ENCODE measurements around the gene INVS.

The INVS gene

GRCh38 chr9:100307080-100307479 lies 208.0 kb downstream of the INVS start:
- Histone ChIP-seq H3K27ac (ENCODE audit: low read depth, low read length, poor library complexity, severe bottlenecking) (no peak overlapping the region), H3K4me1 (ENCODE audit: insufficient read depth, low read length, severe bottlenecking) (no peaks in the 10 kb centered on the region), H3K9me3 (ENCODE audit: low read length) (peaks cover 2% of the 10 kb centered on the region; the same call in 1 of the 2 replicates), H3K4me2 (ENCODE audit: low read length) (no peak overlapping the region), H4K20me1 (ENCODE audit: insufficient read depth, low read length) (no peaks in the 10 kb centered on the region), H3F3A (ENCODE audit: insufficient read depth, low read length) (no peaks in the 10 kb centered on the region), H3K27me3 (ENCODE audit: insufficient read depth, low read length) (no peaks in the 10 kb centered on the region), H3K4me3 (ENCODE audit: low read depth, low read length, poor library complexity, severe bottlenecking) (no peak overlapping the region), H3K9ac (ENCODE audit: low read length) (no peak overlapping the region), H3K79me2 (ENCODE audit: insufficient read depth, low read length) (0 out of 2 replicates have a peak, but pooled peaks cover 3% of the 10 kb centered on the region), H3K36me3 (ENCODE audit: insufficient read depth, low read length) (peaks cover 100% of the 10 kb centered on the region), H2AFZ (ENCODE audit: low read length) (no peak overlapping the region), H3K9me2 (ENCODE audit: low read depth, low read length) (no peaks in the 10 kb centered on the region)
- TF ChIP-seq EZH2 (IDR thresholded peaks at IDR 0.05; ENCODE audit: borderline replicate concordance, low read length) (no peak), CTCF (IDR thresholded peaks at IDR 0.05; ENCODE audit: low read length) (no peak)

GRCh38 chr9:100308965-100309564 lies 210.0 kb downstream of the INVS start:
- Histone ChIP-seq H3K27me3 (ENCODE audit: insufficient read depth, low read length) (no peaks in the 10 kb centered on the region), H4K20me1 (ENCODE audit: insufficient read depth, low read length) (no peaks in the 10 kb centered on the region), H2AFZ (ENCODE audit: low read length) (no peak overlapping the region), H3K36me3 (ENCODE audit: insufficient read depth, low read length) (peaks cover 99% of the 10 kb centered on the region), H3K9me3 (ENCODE audit: low read length) (peaks cover 2% of the 10 kb centered on the region; the same call in 1 of the 2 replicates), H3K9me2 (ENCODE audit: low read depth, low read length) (no peaks in the 10 kb centered on the region), H3K27ac (ENCODE audit: low read depth, low read length, poor library complexity, severe bottlenecking) (no peak overlapping the region), H3K9ac (ENCODE audit: low read length) (no peak overlapping the region), H3K4me2 (ENCODE audit: low read length) (no peak overlapping the region), H3K4me1 (ENCODE audit: insufficient read depth, low read length, severe bottlenecking) (no peaks in the 10 kb centered on the region), H3K79me2 (ENCODE audit: insufficient read depth, low read length) (0 out of 2 replicates have a peak, but pooled peaks cover 3% of the 10 kb centered on the region), H3K4me3 (ENCODE audit: low read depth, low read length, poor library complexity, severe bottlenecking) (no peak overlapping the region), H3F3A (ENCODE audit: insufficient read depth, low read length) (no peaks in the 10 kb centered on the region)
- TF ChIP-seq EZH2 (IDR thresholded peaks at IDR 0.05; ENCODE audit: borderline replicate concordance, low read length), result no peak
- TF ChIP-seq CTCF (IDR thresholded peaks at IDR 0.05; ENCODE audit: low read length), result no peak

DNA sequence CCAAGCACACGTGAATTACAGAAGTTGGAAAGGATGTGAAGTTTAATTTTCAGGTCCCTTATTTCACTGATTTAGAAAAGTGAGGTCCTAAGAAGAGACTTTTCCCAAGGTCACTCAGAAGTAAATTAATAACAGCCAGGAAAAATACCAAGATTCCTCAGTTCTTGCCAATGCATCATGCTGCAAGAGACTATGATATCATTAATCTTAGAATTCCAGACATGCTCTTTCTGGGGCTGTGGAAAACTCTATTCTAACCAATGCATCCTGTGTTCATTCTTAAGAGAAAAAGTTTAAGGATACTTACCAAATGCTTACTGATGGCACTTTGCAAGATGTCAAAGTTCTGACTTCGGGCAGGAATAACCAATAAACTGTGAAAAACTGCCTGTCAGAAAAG lies 210.9 kb downstream of the INVS start:
- TF ChIP-seq CTCF (IDR thresholded peaks at IDR 0.05; ENCODE audit: low read length) (no peak), EZH2 (IDR thresholded peaks at IDR 0.05; ENCODE audit: borderline replicate concordance, low read length) (no peak)
- Histone ChIP-seq H3K27me3 (ENCODE audit: insufficient read depth, low read length) (no peaks in the 10 kb centered on the region), H3K9ac (ENCODE audit: low read length) (no peak overlapping the region), H3K9me2 (ENCODE audit: low read depth, low read length) (no peaks in the 10 kb centered on the region), H3K9me3 (ENCODE audit: low read length) (peaks cover 2% of the 10 kb centered on the region; the same call in 1 of the 2 replicates), H3F3A (ENCODE audit: insufficient read depth, low read length) (no peaks in the 10 kb centered on the region), H3K79me2 (ENCODE audit: insufficient read depth, low read length) (0 out of 2 replicates have a peak, but pooled peaks cover 3% of the 10 kb centered on the region), H3K4me2 (ENCODE audit: low read length) (no peak overlapping the region), H3K36me3 (ENCODE audit: insufficient read depth, low read length) (peaks cover 99% of the 10 kb centered on the region), H4K20me1 (ENCODE audit: insufficient read depth, low read length) (no peaks in the 10 kb centered on the region), H3K27ac (ENCODE audit: low read depth, low read length, poor library complexity, severe bottlenecking) (no peak overlapping the region), H3K4me1 (ENCODE audit: insufficient read depth, low read length, severe bottlenecking) (no peaks in the 10 kb centered on the region), H2AFZ (ENCODE audit: low read length) (no peak overlapping the region), H3K4me3 (ENCODE audit: low read depth, low read length, poor library complexity, severe bottlenecking) (no peak overlapping the region)

Measured in OCI-LY1 (cell line).